Central memory CD4-positive, alpha-beta T cell (primary cell): Measurements from ENCODE around the gene TSHR.
"Not testable (repeated sequence)": the region's sequence is repeated elsewhere in the genome, so short reads cannot be mapped to it uniquely, and the experiment has no call there.

ENCODE experiments used
- DNase-seq: peaks from one replicate; pipeline ENCODE4 v3.0.0; 2022
- total RNA-seq, 3 experiments: gene quantifications; one replicate each; lab custom pipeline; 2026; lab: John Stamatoyannopoulos, UW

Gene TSHR
- 0 to 1.4 (median 0.04) reads per million in 3 experiments for total RNA-seq

DNA sequence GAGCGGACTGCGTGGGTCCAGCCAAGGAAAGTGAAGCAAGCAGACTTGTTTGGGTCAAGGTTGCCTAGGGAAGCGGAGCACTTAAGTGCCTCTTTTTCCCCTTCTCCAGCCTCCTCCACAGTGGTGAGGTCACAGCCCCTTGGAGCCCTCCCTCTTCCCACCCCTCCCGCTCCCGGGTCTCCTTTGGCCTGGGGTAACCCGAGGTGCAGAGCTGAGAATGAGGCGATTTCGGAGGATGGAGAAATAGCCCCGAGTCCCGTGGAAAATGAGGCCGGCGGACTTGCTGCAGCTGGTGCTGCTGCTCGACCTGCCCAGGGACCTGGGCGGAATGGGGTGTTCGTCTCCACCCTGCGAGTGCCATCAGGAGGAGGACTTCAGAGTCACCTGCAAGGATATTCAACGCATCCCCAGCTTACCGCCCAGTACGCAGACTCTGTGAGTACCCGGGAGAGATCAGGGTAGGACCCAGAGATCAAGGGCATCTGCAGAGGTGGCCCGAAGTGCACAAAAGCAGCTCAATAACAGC lies at the start of gene TSHR:
TSS of gene TSHR (plus strand) at position 206 of the 526 bp plus-strand sequence. CDS start at position 266, 60 bp downstream.
- no peak for DNase-seq

DNA sequence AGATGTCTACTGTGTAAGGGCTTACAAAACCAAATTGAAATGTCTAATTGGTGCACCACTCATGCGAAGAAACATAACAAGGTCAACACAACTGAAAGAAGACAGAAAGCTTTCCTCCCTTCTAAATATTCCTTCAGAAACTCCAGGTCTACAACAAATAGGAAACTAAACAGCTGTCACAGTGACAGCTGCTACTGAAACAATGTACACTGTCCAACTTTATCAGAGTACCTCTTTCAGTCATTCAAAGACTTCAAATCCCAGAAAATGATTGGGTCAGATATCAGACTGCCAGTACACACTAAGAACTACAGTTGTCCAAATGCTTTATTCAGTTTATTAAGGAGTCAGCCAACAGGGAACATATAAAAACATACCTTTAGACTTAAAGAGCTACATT lies 49.1 kb upstream of the TSHR start:
- no peak for DNase-seq

DNA sequence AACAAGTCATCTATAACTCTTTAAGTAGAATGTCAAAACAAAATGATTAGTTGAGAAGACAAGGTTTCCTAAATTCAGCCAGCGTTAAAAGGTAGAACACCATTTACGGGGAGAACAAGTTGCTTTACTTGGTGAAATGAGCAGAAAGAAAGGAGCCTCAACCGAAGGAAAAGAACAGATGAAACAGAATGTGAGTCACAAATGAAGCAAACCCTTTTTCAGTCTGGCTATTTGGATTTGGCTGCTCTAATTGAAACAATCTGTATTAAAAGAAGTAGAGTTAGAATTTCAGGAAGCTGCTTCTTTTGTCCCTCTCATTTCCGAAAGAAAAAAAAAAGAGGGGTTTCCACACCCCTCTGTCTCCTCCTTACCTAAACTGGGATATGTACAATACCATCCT lies 48.5 kb upstream of the TSHR start:
- DNase-seq = no peak

DNA sequence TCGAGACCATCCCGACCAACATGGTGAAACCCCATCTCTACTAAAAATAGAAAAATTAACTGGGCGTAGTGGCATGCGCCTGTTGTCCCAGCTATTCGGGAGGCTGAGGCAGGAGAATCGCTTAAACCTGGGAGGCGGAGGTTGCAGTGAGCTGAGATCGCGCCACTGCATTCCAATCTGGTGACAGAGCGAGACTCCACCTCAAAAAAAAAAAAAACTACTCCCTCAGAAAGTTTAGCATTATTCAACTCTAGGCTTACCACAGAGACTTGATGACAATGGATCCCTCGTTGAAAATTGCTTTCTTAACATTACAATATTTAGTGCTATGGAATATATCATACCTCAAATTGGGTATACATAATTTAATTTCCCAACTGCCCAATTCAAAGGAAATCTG lies 43.4 kb upstream of the TSHR start:
- not testable (repeated sequence) for DNase-seq

DNA sequence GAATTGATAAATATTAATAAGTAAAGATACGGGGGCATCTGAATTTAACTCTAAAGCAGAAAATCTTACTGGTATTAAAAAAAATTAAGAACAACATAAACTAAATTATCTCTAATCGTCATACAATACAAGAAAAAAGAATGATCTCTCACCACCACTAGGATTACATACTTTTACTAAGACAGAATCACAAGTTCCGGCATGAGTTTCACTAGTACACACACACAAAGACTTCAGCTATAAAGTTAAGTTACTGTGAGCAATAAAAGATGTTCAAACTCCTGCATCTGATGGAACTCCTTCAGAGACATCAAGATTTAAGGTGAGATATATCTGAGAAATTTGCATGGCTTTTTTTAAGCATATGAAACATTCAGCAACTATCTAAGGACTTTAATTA lies 35.8 kb upstream of the TSHR start:
- no peak for DNase-seq

DNA sequence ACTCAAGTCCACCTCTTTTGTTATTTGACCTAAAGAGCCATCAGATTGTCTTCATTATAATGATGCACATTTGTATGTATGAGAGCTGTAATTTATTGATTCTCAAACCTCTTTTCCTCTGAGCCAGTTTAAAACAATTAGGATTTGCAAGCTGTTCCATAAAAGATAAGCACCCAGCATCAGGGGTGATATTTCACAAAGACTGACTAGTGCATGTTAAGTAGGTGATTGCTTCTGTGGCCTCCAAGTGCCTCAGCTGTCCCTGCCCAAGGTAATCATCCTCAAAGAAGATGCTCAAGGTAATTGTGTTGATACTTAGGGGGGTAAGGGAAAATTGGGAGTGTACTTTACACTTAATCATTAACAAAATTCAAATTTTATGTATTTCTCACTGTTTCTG lies 32.1 kb upstream of the TSHR start:
- DNase-seq = no peak

DNA sequence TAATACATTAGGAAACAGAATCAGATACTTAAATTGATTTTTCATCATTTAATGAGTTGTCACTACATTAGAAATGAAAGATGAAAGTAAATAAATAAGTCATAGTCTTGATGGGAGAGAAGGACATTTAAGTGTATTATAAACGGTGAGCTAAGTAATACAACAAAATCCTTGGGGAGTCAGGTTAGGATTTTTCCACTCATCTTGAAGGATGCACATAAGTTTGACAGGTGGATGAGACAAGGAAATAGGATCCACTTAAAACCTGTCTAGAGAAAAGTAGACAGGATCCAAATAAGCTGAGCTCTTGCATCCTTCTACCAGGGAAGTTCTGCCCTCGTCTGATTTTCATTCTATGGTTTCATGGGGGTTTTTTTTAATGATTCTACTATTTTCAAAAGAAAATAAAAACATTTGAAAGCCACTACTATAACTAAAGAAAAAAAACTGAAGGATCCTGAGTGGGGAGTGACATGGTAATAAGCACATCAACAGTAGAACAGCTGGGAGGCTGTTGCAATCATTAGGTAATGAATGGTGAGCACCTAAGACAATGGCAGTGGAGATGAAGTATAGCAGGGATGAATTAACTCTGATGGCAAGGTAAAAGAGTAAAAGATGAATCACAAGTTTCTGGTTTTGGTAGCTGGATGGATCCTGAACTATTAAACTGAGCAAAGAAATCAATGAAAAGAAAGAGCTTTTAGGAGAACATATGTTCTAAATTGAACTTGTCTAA lies 30.9 kb upstream of the TSHR start:
- no peak for DNase-seq

DNA sequence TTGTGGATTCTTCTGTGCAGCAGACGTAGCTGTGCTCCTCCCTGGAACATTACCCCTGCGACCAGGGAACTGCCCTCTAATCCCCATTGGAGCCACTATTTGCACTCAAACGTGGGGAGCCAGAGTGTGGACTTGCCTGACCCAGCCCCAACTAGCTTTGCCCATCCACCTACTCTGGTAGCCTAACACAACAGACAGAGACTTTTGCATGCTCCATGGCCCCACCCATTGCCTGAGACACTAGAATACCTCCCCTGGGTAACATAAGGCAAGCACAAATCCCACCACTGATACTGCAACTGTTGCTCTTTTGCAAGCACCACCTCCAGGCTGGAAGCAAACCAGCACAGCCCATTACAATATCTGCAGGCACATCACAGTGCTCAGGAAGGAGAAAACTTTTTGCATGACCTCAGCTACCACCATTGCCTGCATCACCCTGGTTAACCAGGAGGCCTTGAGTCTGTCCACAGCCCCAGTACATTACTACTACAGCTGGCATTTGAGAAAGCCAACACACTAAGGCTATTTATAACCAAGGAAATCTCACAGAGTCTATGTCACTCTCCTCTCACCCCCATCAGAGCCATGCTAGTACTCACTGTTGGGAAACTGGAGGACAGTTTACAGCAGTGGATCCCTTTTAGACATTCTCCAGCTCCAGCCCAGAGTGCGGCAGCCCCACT lies 28.9 kb upstream of the TSHR start:
- no peak for DNase-seq

DNA sequence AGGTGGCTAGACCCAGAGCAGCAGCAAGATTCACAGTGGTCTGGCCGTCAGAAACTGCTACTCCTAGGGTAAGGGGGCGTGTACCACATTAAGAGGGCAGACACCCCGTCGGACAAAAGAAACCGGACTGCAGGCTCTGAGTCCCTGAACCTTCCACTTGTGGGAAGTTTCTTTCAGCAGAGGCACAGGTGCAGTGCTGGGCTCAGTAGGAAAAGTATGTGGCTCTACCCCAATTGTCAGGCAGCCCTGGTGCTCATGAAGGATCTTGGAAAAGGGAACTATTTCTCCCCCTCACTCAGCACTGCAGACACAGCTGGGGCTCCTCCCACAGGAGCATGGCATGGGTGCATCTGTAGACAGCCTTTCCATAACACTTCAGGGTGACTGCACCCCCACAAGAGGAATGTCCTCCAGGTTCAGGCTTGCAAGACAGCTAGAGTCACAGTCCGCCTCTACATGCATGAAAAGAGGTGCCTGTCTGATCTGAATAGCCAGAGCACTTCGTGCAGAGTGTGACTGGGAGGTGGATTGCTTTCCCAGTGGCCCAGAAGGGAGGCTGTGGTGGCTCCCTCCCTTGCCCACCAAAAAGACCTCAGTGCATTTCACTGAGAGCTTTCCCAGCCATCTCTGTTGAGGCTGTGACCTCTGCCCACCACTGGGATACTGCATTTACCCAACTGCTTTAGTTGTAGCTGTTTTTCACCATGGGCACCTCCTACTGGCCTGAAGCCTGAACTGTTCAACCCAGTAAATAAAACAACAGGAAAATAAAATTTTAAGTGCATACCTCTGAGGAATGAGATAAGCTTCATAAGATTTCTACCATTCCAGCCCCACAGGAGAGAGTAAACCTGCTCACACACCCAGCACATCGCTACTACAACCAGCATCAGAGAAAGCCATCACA lies 28.1 kb upstream of the TSHR start:
- DNase-seq = no peak

DNA sequence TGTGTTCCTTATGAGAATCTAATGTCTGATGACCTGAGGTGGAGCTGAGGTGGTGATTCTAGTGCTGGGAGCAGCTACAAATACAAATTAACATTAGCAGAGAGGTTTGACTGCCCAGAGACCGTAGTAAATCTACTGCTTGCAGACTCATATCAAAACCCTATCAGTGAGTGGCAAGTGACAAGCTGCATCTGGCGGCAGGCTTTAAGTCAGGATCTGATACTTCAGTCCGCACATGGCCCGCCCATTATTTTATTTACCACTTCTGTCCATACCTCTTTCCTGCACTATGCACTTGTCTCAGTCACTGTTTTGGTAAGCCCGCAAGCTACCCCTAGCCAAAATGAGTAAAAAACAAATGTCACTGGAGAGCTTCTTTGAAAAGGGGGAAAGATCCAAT lies 25.3 kb upstream of the TSHR start:
- no peak for DNase-seq

DNA sequence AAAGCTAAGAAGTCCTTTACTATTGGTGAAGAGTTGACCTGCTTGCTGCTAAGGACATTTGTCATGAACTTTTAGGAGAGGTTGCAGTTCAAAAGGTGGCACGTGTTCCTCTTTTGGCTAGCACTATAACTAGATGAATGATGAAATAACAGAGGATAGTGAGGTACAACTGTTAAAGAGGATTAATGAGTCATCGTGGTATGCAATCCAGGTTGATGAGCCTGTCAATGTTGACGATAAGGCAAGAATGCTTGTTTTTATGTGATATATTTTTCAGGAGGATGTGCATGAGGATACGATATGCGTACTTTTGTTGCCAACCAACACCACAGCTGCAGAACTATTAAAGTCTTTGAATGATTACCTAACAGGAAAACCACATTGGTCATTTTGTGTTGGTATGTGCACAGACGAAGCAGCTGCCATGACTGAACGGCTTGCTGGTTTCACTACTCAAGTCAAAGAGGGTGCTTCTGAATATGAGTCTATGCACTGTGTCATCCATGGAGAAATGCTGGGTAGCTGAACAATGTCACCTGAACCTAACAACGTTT lies 24.5 kb upstream of the TSHR start:
- peak; percentile 87 for DNase-seq

DNA sequence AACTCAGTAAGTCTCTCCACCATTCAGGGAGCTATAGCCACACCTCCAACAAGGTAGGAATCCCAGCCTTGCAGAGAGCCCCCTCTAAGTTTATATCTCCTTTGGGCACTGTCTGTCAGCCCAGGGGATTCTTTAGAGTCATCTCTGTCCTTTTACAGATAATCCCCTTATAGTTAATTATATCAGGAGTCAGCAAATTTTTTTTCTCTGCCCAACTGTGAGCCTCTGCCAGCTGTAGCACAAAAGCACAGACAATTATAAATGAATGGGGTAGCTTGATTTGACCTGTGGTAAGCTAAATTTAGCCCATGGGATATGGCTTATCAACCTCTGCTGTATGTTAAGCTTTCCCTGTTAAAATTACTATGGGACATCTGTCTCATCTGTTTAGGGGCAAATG lies 22.1 kb upstream of the TSHR start:
- no peak for DNase-seq

DNA sequence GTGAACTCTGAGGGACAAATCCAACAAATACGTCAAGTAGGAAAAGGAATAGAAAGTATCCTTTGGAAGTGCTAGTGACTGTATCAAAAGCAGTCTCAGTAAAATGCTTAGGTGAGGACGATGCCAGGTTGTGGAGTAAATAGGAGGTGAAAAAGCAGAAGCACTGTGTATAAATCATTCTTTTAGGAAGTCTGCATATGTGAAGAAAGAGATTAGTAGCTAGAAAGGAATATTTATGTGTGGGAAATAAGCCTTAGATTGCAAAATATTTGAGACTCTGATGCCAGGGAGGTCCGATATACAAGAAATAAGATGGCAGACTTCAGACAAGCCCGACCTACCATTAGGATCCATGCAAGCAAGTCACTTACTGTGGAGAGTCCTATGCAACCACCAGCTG lies 21.7 kb upstream of the TSHR start:
- no peak for DNase-seq

DNA sequence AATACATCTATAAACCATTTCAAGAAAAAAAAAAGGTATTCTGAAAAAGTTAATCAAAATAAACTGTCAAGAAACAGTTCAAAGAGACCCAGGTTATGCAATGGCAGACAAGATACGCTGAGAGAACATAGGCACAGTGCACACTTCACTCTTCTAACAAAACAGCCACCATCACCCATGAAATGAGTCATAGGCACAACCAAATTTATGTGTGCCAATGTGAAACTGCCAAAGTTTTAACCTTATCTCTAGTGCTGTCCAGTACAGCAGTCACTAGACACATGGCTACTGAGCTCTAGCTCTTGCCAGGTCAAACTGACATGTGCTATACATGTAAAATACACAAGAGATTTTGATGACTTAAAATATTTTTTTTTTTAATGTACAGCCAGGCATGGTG lies 15.3 kb upstream of the TSHR start:
- no peak for DNase-seq

DNA sequence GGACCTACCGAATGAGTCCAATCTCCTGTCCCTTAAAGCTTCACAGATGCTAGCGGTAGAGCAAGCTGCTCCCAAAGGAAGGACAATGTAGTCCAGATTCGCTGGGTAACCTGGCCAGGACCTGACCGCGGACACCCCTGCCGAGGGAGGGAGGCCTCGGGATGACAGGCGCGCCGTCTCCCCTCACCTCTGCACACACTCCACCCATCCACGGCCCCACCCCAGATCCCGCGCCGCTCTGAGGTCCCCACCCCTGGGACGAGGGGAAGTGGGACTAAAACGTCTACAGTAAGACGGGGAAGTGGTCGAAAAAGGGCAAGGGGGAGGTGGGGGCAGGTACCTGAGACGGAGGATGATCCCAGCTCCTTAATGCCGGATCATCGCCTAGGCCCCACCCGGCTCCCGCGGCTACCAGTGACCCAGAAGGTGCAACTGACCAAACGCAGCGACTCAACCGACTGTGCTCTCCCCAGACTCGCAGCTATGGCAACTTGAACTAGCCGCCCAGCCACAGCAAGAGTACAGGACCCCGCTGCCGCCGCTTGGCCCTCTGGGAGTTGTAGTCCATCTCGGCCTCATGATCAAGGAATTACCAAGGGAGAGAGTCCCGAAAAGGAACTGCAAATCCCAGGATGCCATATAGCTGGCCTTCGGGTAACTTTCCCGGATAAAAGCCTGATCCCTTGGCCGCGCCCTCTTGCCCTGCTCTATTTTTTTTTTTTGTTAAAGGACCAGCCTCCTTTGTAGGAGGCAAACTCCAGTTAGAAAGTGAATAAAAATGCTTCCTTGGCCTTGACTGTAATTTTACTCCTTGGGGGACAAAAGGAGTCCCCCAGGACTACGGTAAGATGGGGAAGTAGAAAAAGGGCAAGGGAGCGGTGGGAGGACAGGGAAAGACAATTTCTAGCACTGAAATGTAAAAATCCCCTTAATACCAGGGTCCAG lies 13.9 kb upstream of the TSHR start, which contains the start of gene CEP128:
TSS of gene CEP128 (minus strand) at position 498 of the 945 bp plus-strand sequence.
- peak; percentile 62 for DNase-seq

DNA sequence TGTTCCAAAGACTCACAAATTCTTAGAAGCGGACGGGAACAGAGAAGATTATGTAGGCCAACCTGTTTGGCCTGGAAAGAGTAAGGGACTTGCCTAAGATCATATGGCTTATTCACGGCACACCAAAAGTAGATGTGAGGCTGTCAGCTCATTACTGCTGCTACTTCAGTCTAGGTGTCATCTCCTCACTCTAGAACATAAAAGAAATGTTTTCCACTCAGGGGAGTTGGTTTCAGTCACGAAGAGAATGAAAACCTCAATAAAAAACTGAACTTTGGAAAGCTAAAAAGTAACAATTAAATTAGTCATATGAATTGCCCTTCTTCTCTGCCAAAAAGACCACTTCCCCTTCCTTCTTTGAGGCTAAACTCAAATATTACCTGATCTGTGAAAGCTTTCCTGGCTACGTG lies 13.2 kb upstream of the TSHR start:
- DNase-seq = peak; percentile 13

DNA sequence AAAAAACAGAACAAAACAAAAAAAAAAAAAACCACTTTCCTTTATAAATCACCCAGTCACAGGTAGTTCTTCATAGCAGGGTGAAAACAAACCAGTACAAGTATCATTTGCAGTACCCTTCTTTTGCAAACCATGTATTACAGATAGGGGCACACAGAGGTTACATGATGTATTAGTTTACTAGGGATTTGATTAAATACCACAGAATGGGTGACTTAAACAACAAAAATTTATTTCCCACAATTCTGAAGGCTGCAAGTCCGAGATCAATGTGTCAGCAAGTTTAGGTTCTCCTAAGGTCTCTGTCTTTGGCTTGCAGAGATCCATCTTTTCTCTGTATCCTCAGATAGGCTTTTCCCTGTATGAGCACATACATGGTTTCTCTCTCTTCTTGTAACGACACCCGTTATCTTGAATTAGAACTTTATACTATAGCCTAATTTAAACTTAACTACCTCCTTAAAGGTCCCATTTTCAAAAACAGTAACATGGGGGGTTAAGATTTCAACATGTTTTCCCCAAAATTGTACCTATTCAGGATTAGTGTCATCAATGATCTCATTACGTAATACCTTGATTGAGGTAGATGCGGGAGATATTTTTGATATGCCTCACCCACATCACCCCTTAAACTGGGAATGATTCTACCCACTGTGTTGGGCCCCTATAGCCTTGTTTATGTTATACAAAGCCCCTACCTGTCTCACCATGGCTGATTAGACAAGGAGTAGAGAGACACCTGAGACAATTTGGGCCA lies 10.4 kb upstream of the TSHR start:
- DNase-seq = no peak

DNA sequence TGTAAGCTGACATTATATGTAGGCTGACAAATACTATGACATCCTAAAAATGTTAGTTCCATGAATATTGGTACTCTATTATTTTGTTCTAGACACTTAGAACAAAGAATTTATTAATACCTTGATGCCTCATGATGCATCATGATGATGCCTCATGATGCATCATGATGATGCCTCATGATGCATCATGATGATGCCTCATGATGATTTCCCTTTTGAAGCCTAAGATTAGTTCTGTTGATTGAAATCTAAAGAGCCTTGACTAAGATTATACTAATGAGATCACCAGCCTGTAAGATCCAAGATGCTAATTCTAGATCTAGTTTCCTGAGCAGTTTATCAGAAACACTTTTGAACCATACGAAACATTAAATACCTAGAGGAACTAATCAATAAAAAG lies 9.2 kb upstream of the TSHR start:
- DNase-seq = no peak

DNA sequence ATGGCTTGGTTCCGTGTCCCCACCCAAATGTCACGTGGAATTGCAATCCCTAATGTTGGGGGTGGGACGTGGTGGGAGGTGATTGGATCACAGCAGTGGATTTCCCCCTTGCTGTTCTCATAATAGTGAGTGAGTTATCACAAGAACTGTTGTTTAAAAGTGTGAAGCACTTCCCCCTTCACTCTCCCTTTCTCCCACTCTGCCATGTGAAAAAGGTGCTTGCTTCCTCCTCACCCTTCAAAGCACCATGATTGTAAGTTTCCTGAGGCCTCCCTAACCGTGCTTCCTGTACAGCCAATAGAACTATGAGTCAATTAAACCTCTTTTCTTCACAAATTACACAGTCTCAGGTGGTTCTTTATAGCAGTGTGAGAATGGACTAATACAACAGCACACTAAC lies 8.6 kb upstream of the TSHR start:
- DNase-seq = no peak

DNA sequence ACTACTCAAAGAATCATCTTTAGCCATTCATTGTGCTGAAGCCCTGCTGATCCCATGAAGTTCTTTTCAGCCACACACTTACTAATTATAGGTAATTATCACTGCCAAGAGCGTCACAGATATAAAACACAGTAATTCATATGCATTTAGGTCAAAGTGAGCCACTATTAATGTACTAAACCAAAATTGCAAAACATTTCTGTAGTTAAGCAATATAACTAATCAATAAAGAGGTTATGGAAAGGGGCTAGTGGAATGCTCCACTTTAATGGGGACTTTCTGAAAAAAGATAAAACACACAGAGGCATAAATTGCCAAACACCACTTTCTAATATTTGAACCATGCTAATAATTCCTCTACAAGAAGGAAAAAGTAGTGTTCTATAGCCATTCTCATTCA lies 7.1 kb upstream of the TSHR start:
- no peak for DNase-seq

DNA sequence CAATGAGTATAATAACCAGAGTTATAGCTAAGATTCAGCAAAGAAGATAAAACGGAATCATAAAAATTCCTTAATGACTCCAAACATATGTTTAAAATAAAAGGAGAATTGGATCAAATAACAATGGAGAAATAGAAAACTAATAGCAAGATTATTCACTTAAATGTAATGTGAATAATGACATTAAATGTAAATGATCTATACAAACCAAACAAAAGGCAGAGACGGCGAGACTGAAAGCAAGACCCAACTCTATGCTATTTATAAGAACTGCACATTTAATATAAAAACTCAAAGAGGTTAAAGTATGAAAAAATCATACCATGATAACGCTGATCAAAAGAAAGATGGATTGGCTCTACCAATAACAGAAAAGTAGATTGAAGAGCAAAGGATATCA lies 3.9 kb upstream of the TSHR start:
- no peak for DNase-seq
